ENCODE data around the gene BCL3.

GRCh38 chr19:44734357-44734756 lies 14.2 kb upstream of the BCL3 start:
- TF ChIP-seq POLR2A (IDR thresholded peaks at IDR 0.05; ENCODE audit: low read length) (no peak), GATA1 (IDR thresholded peaks at IDR 0.05; ENCODE audit: low read depth, low read length) (no peak)

Data from erythroblast (primary cell).